Naive thymus-derived CD4-positive, alpha-beta T cell (primary cell): Measurements from ENCODE around the gene SEC23A. TPM values are rescaled to one million over a fixed set of nuclear protein-coding genes. Genes with fewer than 3 reads are reported as not detected.
"Not testable (repeated sequence)": the region's sequence is repeated elsewhere in the genome, so short reads cannot be mapped to it uniquely, and the experiment has no call there.

ENCODE experiments used
- ATAC-seq: fragments of 150-1000 bp; cut with Tn5 transposase; 2 replicates; pipeline ENCODE4 v1.10.0; 2021; ENCODE audit warnings: mild to moderate bottlenecking, moderate library complexity
- CTCF ChIA-PET: fragments of 350-600 bp; sonication (Branson Sonifier 250); formaldehyde crosslinking; loops from one replicate; lab custom pipeline; 2021; ENCODE audit warnings: antibody characterized with exemption; lab: Charles Lee
- POLR2A ChIA-PET: fragments of 350-600 bp; sonication (Branson Sonifier 250); formaldehyde crosslinking; loops from one replicate; lab custom pipeline; 2021; ENCODE audit warnings: antibody characterized with exemption, inconsistent platforms; lab: Charles Lee
- DNase-seq, 9 donors: peaks; one replicate each; pipeline versions ENCODE4 v3.0.0 to v3.0.0-alpha.2; 2020 to 2022; ENCODE audit warnings: mixed read lengths in 1 of 9
- H3K27ac ChIP-seq: one replicate; pipeline ENCODE4 v1.7.0; 2013; ENCODE audit warnings: mild to moderate bottlenecking, low read depth, low read length, moderate library complexity
- H3K27me3 ChIP-seq, 2 donors: one replicate each; pipeline ENCODE4 v1.7.0; 2013; ENCODE audit warnings: low read length in 2 of 2, mild to moderate bottlenecking in 2 of 2, moderate library complexity in 2 of 2; ENCODE audit not compliant: control insufficient read depth in 2 of 2, insufficient read depth in 2 of 2
- H3K36me3 ChIP-seq, 3 experiments: 1 replicate in 2 of 3; 2 replicates in 1 of 3; pipeline ENCODE4 v1.7.0; 2013; ENCODE audit warnings: low read length in 3 of 3, mild to moderate bottlenecking in 3 of 3, moderate library complexity in 1 of 3; ENCODE audit not compliant: insufficient read depth in 3 of 3, control insufficient read depth in 2 of 3
- H3K4me1 ChIP-seq, 2 donors: one replicate each; pipeline ENCODE4 v1.7.0; 2013; ENCODE audit warnings: low read length in 2 of 2, mild to moderate bottlenecking in 2 of 2, moderate library complexity in 1 of 2; ENCODE audit not compliant: control insufficient read depth in 2 of 2, insufficient read depth in 2 of 2
- H3K4me3 ChIP-seq: 2 replicates; pipeline ENCODE4 v1.7.0; 2013; ENCODE audit warnings: mild to moderate bottlenecking, low read length
- H3K9me3 ChIP-seq, 3 experiments: 1 replicate in 2 of 3; 2 replicates in 1 of 3; pipeline ENCODE4 v1.7.0; 2013; ENCODE audit warnings: low read length in 3 of 3; ENCODE audit not compliant: control insufficient read depth in 2 of 3
- H3K27ac Mint-ChIP-seq, 9 donors: one replicate each; pipeline ENCODE4 v1.8.0; 2020 to 2022; ENCODE audit warnings: mixed read lengths in 9 of 9, mild to moderate bottlenecking in 8 of 9, moderate library complexity in 5 of 9, inconsistent platforms in 2 of 9
- H3K27me3 Mint-ChIP-seq, 5 donors: one replicate each; pipeline ENCODE4 v1.8.0; 2021 to 2022; ENCODE audit warnings: mixed read lengths in 5 of 5, mild to moderate bottlenecking in 1 of 5
- H3K36me3 Mint-ChIP-seq, 5 donors: one replicate each; pipeline ENCODE4 v1.8.0; 2020 to 2022; ENCODE audit warnings: mixed read lengths in 5 of 5, mild to moderate bottlenecking in 3 of 5, inconsistent platforms in 1 of 5
- H3K4me1 Mint-ChIP-seq, 7 donors: one replicate each; pipeline ENCODE4 v1.8.0; 2020 to 2022; ENCODE audit warnings: mixed read lengths in 7 of 7, mild to moderate bottlenecking in 3 of 7, inconsistent platforms in 1 of 7
- H3K4me3 Mint-ChIP-seq, 10 donors: one replicate each; pipeline ENCODE4 v1.8.0; 2020 to 2022; ENCODE audit warnings: mild to moderate bottlenecking in 10 of 10, mixed read lengths in 10 of 10, moderate library complexity in 6 of 10, inconsistent platforms in 2 of 10
- H3K9me3 Mint-ChIP-seq, 11 donors: one replicate each; pipeline ENCODE4 v1.8.0; 2020 to 2022; ENCODE audit warnings: mixed read lengths in 11 of 11, mild to moderate bottlenecking in 4 of 11, inconsistent platforms in 1 of 11, moderate library complexity in 1 of 11
- intact Hi-C, 2 donors: fragments of 100-400 bp; cut with micrococcal nuclease; formaldehyde crosslinking; loops; one replicate each; pipeline ENCODE4 v1.15.1; 2023
- polyA plus RNA-seq, 2 donors: library from polyadenylated mRNA; unstranded; fragments of 300-500 nt; fragmentation: Illumina TruSeq; gene quantifications; one replicate each; pipeline ENCODE4 v1.2.3, GENCODE V29; 2021
- total RNA-seq, 6 experiments: library from RNA in 5 of 6; stranded (reverse) in 5 of 6; gene quantifications; 1 replicate in 5 of 6; 2 replicates in 1 of 6; pipeline ENCODE4 v1.2.3 and lab custom pipeline; 2021 to 2026

The SEC23A gene
- total and polyA plus RNA-seq, 7 experiments from 2014 or later = 31.1 to 75.3 (median 59.9) TPM

DNA sequence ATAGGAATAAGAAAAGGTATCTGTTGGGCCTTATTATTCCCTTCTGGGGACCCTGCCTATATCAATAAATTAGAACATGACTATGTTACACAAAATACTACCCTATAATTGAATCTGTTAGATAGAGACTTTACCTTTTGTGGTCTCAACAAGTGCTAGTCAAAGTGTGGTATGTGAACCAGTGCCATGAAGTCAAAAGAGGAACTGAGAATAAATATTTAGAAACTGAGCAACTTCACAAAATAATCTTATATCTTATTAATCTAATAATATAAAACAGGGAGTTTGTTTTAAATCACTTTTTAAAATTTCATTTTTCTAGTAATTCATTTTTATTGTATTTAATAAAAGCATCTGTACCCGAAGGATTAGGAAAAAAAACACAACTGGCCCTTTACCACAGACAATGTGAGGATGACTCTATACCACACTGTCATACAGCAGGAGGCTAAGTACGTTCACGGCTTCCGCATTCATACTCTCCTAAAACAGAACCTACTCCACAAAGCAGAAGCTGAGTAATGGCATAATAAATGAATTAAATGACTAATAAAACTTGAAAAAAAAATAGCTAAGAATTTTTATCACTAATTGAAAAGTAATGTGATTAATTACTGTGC, 42.1 kb downstream of the SEC23A start:
- Histone ChIP-seq H3K9me3 (peaks cover 2 to 15% (median 3%) of the 10 kb centered on the region in 3 experiments), H3K4me3 (no peak overlapping the region), H3K27ac (no peak overlapping the region), H3K36me3 (peaks cover 7 to 73% (median 8%) of the 10 kb centered on the region in 3 experiments), H3K27me3 (no peaks in the 10 kb centered on the region), H3K4me1 (no peaks in the 10 kb centered on the region)
- DNase-seq (no peak), ATAC-seq (no peak)
- POLR2A ChIA-PET = no interaction called here
- CTCF ChIA-PET = no interaction called here
- H3K4me3 Mint-ChIP-seq = no peak overlapping the region
- intact Hi-C loops = no loop called here
- H3K4me1 Mint-ChIP-seq = peaks cover 0 to 7% (median 0%) of the 10 kb centered on the region in 7 donors
- H3K27me3 Mint-ChIP-seq = no peaks in the 10 kb centered on the region
- peaks cover 0 to 36% (median 14%) of the 10 kb centered on the region in 11 donors for H3K9me3 Mint-ChIP-seq
- H3K27ac Mint-ChIP-seq = no peak overlapping the region
- peaks cover 28 to 79% (median 71%) of the 10 kb centered on the region in 5 donors for H3K36me3 Mint-ChIP-seq

DNA sequence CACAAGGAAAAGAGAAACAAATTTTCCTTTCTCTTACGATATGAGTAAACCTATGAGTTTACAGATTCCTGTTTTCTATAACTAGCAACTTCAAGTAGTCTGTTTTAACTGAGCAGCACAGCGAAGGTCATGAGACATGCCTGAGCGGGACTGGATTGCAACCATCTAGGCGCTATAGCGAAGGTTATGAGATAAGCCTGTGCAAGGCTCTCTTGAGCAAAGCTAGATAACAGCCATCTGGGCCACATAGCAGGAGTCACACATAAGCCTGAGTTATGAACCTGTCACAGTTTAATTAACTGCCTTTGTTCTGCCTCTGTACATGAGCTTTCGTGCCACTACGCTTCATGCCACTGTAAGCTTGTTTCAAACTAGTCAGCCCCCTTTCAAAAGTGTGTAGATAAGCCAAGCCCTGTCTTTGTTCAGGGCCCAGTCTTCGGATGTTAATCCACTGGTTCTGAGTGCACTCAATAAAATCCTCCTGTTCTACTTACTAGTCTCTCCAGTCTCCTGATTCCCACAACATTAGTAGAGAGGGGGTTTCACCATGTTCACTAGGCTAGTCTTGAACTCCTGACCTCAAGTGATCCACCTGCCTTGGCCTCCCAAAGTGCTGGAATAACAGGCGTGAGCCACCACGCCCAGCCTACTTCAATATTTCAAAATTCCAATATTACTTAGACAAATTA, 47.1 kb downstream of the SEC23A start:
- H3K36me3 ChIP-seq = peaks cover 14 to 82% (median 33%) of the 10 kb centered on the region in 3 experiments
- Mint-ChIP-seq H3K27ac (no peak overlapping the region), H3K4me3 (no peak overlapping the region), H3K36me3 (peaks cover 12 to 87% (median 78%) of the 10 kb centered on the region in 5 donors), H3K9me3 (peaks cover 0 to 48% (median 19%) of the 10 kb centered on the region in 11 donors), H3K4me1 (no peaks in the 10 kb centered on the region), H3K27me3 (no peaks in the 10 kb centered on the region)
- H3K4me3 ChIP-seq = no peak overlapping the region
- no peak for ATAC-seq
- intact Hi-C loops = no loop called here
- DNase-seq = no peak
- ChIA-PET CTCF (interaction anchor here (0.7 kb wide), 1 partner anchor 239 kb away, joined by 5 read pairs; no protein-coding TSS in a partner anchor), POLR2A (no interaction called here)
- H3K4me1 ChIP-seq = no peaks in the 10 kb centered on the region
- H3K9me3 ChIP-seq = peaks cover 3 to 24% (median 5%) of the 10 kb centered on the region in 3 experiments
- H3K27ac ChIP-seq = no peak overlapping the region
- H3K27me3 ChIP-seq = no peaks in the 10 kb centered on the region

DNA sequence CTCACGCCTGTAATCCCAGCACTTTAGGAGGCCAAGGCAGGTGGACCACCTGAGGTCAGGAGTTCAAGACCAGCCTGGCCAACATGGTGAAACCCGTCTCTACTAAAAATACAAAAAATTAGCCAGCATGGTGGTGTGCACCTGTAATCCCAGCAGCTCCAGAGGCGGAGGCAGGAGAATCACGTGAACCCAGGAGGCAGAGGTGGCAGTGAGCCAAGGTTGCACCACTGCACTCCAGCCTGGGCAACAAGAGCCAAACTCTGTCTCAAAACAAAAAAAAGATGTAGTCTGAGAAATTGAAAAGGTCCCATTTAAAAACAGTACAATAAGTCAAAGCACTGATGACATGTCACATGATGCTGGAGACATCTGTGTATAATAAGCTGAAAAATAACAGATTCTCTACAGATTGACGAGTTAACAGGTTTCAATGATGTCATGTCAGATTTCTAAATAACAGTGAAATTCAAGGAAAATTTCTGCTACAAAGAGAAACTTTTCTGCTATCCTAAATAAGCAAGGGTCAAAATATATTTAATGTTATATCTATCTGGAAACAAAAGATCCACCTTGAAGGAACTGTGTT, 50.1 kb downstream of the SEC23A start:
- POLR2A ChIA-PET, CTCF ChIA-PET, H3K4me3 Mint-ChIP-seq, H3K27me3 Mint-ChIP-seq, intact Hi-C loops, H3K4me1 ChIP-seq, H3K4me3 ChIP-seq, H3K27ac ChIP-seq, H3K27me3 ChIP-seq, ATAC-seq, DNase-seq, H3K27ac Mint-ChIP-seq, H3K4me1 Mint-ChIP-seq: not testable (repeated sequence)
- peaks cover 0 to 30% (median 14%) of the 10 kb centered on the region in 11 donors for H3K9me3 Mint-ChIP-seq
- Histone ChIP-seq H3K36me3 (peaks cover 18 to 87% (median 37%) of the 10 kb centered on the region in 3 experiments), H3K9me3 (peaks cover 3 to 24% (median 5%) of the 10 kb centered on the region in 3 experiments)
- H3K36me3 Mint-ChIP-seq = peaks cover 6 to 76% (median 69%) of the 10 kb centered on the region in 5 donors

DNA sequence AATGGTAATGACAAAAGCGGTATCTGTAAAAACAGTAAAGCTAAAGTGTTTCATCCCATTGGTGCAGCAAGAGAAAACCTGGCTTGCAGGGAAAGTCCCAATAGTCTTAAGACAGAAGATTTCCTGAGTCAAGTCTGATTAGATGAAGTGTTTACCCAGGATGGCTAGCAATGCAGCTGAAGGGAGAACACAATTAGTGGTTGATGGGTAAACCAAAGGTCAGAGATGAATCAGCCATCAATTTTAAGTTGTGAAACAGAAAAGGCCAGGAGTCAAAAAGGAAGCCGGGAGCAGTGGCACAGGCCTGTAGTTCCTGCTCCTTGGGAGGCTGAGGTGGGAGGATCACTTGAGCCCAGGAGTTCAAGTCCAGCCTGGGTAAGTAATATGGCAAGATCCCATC, 52.6 kb downstream of the SEC23A start:
- no peak overlapping the region for H3K27ac ChIP-seq
- H3K4me1 ChIP-seq = no peaks in the 10 kb centered on the region
- DNase-seq (no peak), ATAC-seq (no peak)
- H3K27me3 Mint-ChIP-seq = no peaks in the 10 kb centered on the region
- H3K36me3 ChIP-seq = peaks cover 14 to 88% (median 48%) of the 10 kb centered on the region in 3 experiments
- no peaks in the 10 kb centered on the region for H3K27me3 ChIP-seq
- H3K27ac Mint-ChIP-seq = peak overlapping the region in 2 of 9 donors; percentile 45 to 56
- H3K9me3 Mint-ChIP-seq = peaks cover 0 to 11% (median 3%) of the 10 kb centered on the region in 11 donors
- H3K4me3 Mint-ChIP-seq = peak overlapping the region in 1 of 10 donors; percentile 25
- intact Hi-C loops = no loop called here
- H3K9me3 ChIP-seq = peaks cover 0 to 4% (median 0%) of the 10 kb centered on the region in 3 experiments
- no peak overlapping the region for H3K4me3 ChIP-seq
- H3K4me1 Mint-ChIP-seq = peaks cover 0 to 4% (median 0%) of the 10 kb centered on the region in 7 donors
- POLR2A ChIA-PET = no interaction called here
- CTCF ChIA-PET = no interaction called here
- H3K36me3 Mint-ChIP-seq = peaks cover 17 to 79% (median 66%) of the 10 kb centered on the region in 5 donors

DNA sequence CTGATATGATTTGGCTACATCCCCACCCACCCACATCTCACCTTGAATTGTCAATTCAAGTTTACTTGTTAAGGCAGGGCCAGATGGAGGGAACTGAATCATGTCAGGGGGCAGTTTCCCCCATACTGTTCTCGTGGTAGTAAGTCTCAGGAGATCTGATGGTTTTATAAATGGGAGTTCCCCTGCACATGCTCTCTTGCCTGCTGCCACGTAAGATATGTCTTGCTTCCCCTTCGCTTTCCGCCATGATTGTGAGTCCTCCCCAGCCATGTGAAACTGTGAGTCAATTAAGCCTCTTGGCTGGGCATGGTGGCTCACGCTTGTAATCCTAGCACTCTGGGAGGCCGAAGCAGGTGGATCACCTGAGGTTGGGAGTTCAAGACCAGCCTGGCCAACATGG, 57.1 kb downstream of the SEC23A start:
- DNase-seq, POLR2A ChIA-PET, H3K4me3 ChIP-seq, H3K4me3 Mint-ChIP-seq, H3K27me3 Mint-ChIP-seq, H3K9me3 ChIP-seq, intact Hi-C loops, H3K4me1 Mint-ChIP-seq, H3K27me3 ChIP-seq, H3K27ac ChIP-seq, H3K9me3 Mint-ChIP-seq, H3K4me1 ChIP-seq, ATAC-seq, CTCF ChIA-PET: not testable (repeated sequence)
- peaks cover 26 to 60% (median 56%) of the 10 kb centered on the region in 5 donors for H3K36me3 Mint-ChIP-seq
- H3K27ac Mint-ChIP-seq = peak overlapping the region in 2 of 9 donors; percentile 48 to 76
- H3K36me3 ChIP-seq = peaks cover 7 to 69% (median 23%) of the 10 kb centered on the region in 3 experiments

DNA sequence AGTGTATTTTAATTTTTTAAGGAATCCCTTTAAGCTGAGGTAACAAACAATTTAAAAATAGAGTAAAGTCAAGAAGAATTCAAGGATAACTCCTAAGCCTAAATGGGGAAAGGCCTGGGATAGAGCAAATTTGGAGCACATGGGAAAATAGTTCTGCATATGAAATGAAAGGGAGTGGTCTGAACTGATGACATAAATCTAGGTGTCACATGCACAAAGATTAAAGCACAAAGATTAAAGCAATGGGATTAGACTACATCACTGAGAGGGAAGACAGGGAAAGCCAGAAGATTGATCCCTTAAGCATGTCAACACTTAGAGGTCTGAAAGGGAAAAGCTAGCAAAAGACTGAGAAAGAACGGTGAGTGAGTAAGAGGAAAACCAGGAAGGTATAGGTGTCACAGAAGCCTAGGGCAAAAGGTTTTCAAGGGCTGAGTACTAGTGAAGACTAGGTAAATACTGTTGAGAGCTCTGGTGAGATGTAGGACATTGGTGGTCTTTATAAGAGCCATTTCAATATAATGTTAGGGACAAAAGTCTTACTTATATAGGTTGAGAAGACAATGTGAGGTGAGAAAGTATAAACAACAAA, 59.6 kb downstream of the SEC23A start:
- no peaks in the 10 kb centered on the region for H3K27me3 Mint-ChIP-seq
- peak overlapping the region in 3 of 9 donors; percentile 7 to 47 (median 41) for H3K27ac Mint-ChIP-seq
- DNase-seq (no peak), ATAC-seq (no peak)
- peaks cover 5 to 11% (median 10%) of the 10 kb centered on the region in 7 donors for H3K4me1 Mint-ChIP-seq
- POLR2A ChIA-PET = no interaction called here
- H3K4me3 ChIP-seq = no peak overlapping the region
- CTCF ChIA-PET = no interaction called here
- H3K27ac ChIP-seq = no peak overlapping the region
- peaks cover 19 to 64% (median 46%) of the 10 kb centered on the region in 5 donors for H3K36me3 Mint-ChIP-seq
- H3K4me1 ChIP-seq = peaks cover 0 to 3% of the 10 kb centered on the region in 2 donors
- no peaks in the 10 kb centered on the region for H3K27me3 ChIP-seq
- peaks cover 0 to 1% (median 0%) of the 10 kb centered on the region in 11 donors for H3K9me3 Mint-ChIP-seq
- intact Hi-C loops = no loop called here
- H3K9me3 ChIP-seq = no peaks in the 10 kb centered on the region
- no peak overlapping the region for H3K4me3 Mint-ChIP-seq
- H3K36me3 ChIP-seq = peaks cover 7 to 65% (median 28%) of the 10 kb centered on the region in 3 experiments
